ENCODE data around the gene GALK2. TPM values are rescaled to one million over a fixed set of nuclear protein-coding genes. Genes with fewer than 3 reads are reported as not detected.

The GALK2 gene
- total and polyA plus RNA-seq, 8 donors = 23.1 to 43.1 (median 25.1) TPM

GRCh38 chr15:49290191-49290590 is 120.1 kb downstream of the GALK2 start:
- intact Hi-C loops (cut with DNase I) = no loop called here
- Histone ChIP-seq H3K27me3 (no peaks in the 10 kb centered on the region), H3K36me3 (peaks cover 0 to 22% of the 10 kb centered on the region in 2 donors), H3K4me1 (no peaks in the 10 kb centered on the region), H3K9me3 (no peaks in the 10 kb centered on the region), H3K4me3 (no peak overlapping the region), H3K27ac (no peak overlapping the region)
- DNase-seq = peak in 1 of 4 donors; percentile 22
- ATAC-seq = no peak
- no peak for TF ChIP-seq CTCF (IDR thresholded peaks at IDR 0.05)

GRCh38 chr15:49293941-49294340 is 123.9 kb downstream of the GALK2 start:
- peaks cover 0 to 26% of the 10 kb centered on the region in 2 donors for H3K36me3 ChIP-seq
- no peak for DNase-seq
- no peak overlapping the region for H3K4me3 ChIP-seq
- no peaks in the 10 kb centered on the region for H3K27me3 ChIP-seq
- no peak for ATAC-seq
- TF ChIP-seq CTCF (IDR thresholded peaks at IDR 0.05) = no peak
- no peaks in the 10 kb centered on the region for H3K4me1 ChIP-seq
- H3K27ac ChIP-seq = no peak overlapping the region
- intact Hi-C loops (cut with DNase I) = no loop called here
- H3K9me3 ChIP-seq = peaks cover 0 to 5% of the 10 kb centered on the region in 2 donors

GRCh38 chr15:49296258-49296657 is 126.2 kb downstream of the GALK2 start:
- Histone ChIP-seq H3K4me1 (no peaks in the 10 kb centered on the region), H3K4me3 (no peak overlapping the region), H3K27ac (no peak overlapping the region), H3K9me3 (peaks cover 0 to 5% of the 10 kb centered on the region in 2 donors), H3K36me3 (peaks cover 0 to 26% of the 10 kb centered on the region in 2 donors), H3K27me3 (no peaks in the 10 kb centered on the region)
- DNase-seq (no peak), ATAC-seq (no peak)
- intact Hi-C loops (cut with DNase I) = no loop called here
- TF ChIP-seq CTCF (IDR thresholded peaks at IDR 0.05) = no peak

- intact Hi-C loops (cut with DNase I) = no loop called here
- no peak for ATAC-seq
- DNase-seq = no peak
- no peak for TF ChIP-seq CTCF (IDR thresholded peaks at IDR 0.05)
- Histone ChIP-seq H3K27ac (no peak overlapping the region), H3K27me3 (no peaks in the 10 kb centered on the region), H3K9me3 (peaks cover 0 to 5% of the 10 kb centered on the region in 2 donors), H3K36me3 (peaks cover 0 to 25% of the 10 kb centered on the region in 2 donors), H3K4me3 (no peak overlapping the region), H3K4me1 (no peaks in the 10 kb centered on the region)
Measured at GRCh38 chr15:49297584-49297983, 127.5 kb downstream of the GALK2 start.

- no peak overlapping the region for H3K4me3 ChIP-seq
- intact Hi-C loops (cut with DNase I) = no loop called here
- no peak for TF ChIP-seq CTCF (IDR thresholded peaks at IDR 0.05)
- ATAC-seq (no peak), DNase-seq (no peak)
- no peaks in the 10 kb centered on the region for H3K4me1 ChIP-seq
- no peaks in the 10 kb centered on the region for H3K27me3 ChIP-seq
- H3K9me3 ChIP-seq = peaks cover 0 to 5% of the 10 kb centered on the region in 2 donors
- H3K36me3 ChIP-seq = peaks cover 0 to 29% of the 10 kb centered on the region in 2 donors
- H3K27ac ChIP-seq = no peak overlapping the region
Measured at GRCh38 chr15:49300856-49301255, 130.8 kb downstream of the GALK2 start.

Measured in left lung (tissue), 10 donors.